Upper lobe of right lung (tissue), 1 donor: ENCODE results near the gene ISLR. TPM values are rescaled to one million over a fixed set of nuclear protein-coding genes. Genes with fewer than 3 reads are reported as not detected.

Experiments
- ATAC-seq: fragments of 200-7000 bp; cut with Tn5 transposase; one replicate; pipeline ENCODE4 v1.9.1; 2020; ENCODE audit warnings: mild to moderate bottlenecking, moderate library complexity
- DNase-seq: peaks from one replicate; pipeline ENCODE4 v3.0.0-alpha.2; 2020
- H3K27ac ChIP-seq: fragments of 200-600 bp; one replicate; pipeline ENCODE4 v1.8.0; 2022
- H3K27me3 ChIP-seq: fragments of 200-600 bp; one replicate; pipeline ENCODE4 v1.8.0; 2022; ENCODE audit warnings: mild to moderate bottlenecking
- H3K36me3 ChIP-seq: fragments of 200-600 bp; one replicate; pipeline ENCODE4 v1.8.0; 2022
- H3K4me1 ChIP-seq: fragments of 200-600 bp; one replicate; pipeline ENCODE4 v1.8.0; 2022
- H3K4me3 ChIP-seq: fragments of 200-600 bp; one replicate; pipeline ENCODE4 v1.8.0; 2022; ENCODE audit warnings: mild to moderate bottlenecking
- H3K9me3 ChIP-seq: fragments of 200-600 bp; one replicate; pipeline ENCODE4 v1.8.0; 2022
- intact Hi-C: fragments of 100-400 bp; cut with DNase I; formaldehyde crosslinking; loops from one replicate; pipeline ENCODE4 v1.11.0; 2022
- total RNA-seq: library from RNA; stranded (reverse); fragmentation: NEBNext Ultra II Directional; extraction: Animal tissue kit (Norgen Biotek cat#: 25700); gene quantifications from one replicate; pipeline ENCODE4 v1.2.1, GENCODE V29; 2021
- TF ChIP-seq, protein P1 (sequence below): fragments of 200-600 bp; IDR thresholded peaks from one replicate; pipeline ENCODE4 v1.8.0; 2022; ENCODE audit warnings: antibody characterized with exemption
- donor health status: DM: no; HTN: yes; CAD: no; lungs with severe emphysema.

ISLR gene
- total RNA-seq, 1 donor from 2014 or later: 40.6 TPM

DNA sequence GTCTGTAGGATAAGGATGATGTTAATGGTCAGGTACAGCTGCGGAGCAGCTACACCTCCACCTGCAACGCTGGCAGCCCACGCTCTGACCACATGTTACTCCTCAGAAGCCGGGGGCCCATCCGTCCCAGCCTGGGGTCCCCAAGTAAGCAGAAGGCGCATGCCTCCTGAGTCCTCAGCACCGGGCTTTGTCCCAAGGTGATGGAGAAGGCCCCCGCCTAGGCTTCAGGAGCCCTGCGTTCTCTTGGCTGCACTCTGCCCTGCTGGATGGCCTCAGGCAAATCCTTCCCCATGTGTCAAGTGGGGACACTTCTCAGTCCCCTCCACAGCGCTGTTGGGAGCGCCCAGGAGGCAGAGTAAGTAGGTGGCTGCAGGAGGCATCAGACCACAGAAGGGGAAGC, 14.7 kb downstream of the ISLR start:
- Histone ChIP-seq H3K36me3 (no peaks in the 10 kb centered on the region), H3K4me3 (no peak overlapping the region), H3K4me1 (no peaks in the 10 kb centered on the region), H3K27ac (no peak overlapping the region), H3K9me3 (no peaks in the 10 kb centered on the region), H3K27me3 (no peaks in the 10 kb centered on the region)
- ATAC-seq (no peak), DNase-seq (no peak)
- intact Hi-C loops: no loop called here
- TF ChIP-seq, protein P1, sequence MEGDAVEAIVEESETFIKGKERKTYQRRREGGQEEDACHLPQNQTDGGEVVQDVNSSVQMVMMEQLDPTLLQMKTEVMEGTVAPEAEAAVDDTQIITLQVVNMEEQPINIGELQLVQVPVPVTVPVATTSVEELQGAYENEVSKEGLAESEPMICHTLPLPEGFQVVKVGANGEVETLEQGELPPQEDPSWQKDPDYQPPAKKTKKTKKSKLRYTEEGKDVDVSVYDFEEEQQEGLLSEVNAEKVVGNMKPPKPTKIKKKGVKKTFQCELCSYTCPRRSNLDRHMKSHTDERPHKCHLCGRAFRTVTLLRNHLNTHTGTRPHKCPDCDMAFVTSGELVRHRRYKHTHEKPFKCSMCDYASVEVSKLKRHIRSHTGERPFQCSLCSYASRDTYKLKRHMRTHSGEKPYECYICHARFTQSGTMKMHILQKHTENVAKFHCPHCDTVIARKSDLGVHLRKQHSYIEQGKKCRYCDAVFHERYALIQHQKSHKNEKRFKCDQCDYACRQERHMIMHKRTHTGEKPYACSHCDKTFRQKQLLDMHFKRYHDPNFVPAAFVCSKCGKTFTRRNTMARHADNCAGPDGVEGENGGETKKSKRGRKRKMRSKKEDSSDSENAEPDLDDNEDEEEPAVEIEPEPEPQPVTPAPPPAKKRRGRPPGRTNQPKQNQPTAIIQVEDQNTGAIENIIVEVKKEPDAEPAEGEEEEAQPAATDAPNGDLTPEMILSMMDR: no peak

DNA sequence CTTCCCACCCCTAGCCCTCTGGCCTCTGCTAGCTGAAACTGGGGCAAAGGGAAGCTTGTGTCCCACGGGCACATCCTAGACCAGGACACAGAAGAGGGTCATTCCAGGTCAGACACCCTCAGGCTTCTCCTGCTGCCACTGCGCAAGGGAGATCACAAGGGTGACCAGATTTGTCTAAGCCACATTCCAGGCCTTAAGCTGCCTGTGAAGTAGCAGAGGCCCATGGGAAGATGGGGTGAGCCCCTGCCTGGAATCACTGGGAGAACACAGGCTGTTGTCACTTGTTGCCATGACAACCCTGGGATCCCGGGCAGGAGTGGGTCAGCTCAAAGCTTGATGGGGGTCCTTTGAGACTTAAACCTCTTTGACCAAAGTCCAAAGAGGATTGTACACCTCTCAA, 18.3 kb downstream of the ISLR start:
- DNase-seq (no peak), ATAC-seq (no peak)
- TF ChIP-seq, protein P1: no peak
- H3K27me3 ChIP-seq: no peaks in the 10 kb centered on the region
- intact Hi-C loops: no loop called here
- H3K9me3 ChIP-seq: no peaks in the 10 kb centered on the region
- H3K27ac ChIP-seq: no peak overlapping the region
- H3K4me3 ChIP-seq: no peak overlapping the region
- peaks cover 13% of the 10 kb centered on the region for H3K4me1 ChIP-seq
- no peaks in the 10 kb centered on the region for H3K36me3 ChIP-seq

DNA sequence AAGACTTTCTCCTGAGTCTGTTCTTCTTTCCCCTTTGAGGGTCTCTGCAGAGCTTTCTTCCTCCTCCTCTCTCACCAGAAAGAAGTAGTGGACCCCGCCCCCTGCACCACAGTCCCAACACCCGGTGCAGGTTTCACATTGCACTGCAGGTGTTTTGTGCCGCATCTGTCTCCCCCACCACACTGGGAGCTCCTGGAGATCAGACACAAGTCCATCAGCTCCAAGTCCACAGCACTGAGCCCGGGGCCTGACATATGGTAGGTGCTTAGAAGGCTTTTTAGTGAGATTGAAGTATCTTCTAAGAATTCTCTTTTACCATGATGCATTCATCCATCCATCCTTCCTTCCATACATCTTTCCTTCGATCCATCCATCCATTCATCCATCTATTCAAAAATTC, 19.2 kb downstream of the ISLR start:
- TF ChIP-seq, protein P1: no peak
- H3K4me1 ChIP-seq: peaks cover 13% of the 10 kb centered on the region
- no peaks in the 10 kb centered on the region for H3K9me3 ChIP-seq
- DNase-seq (no peak), ATAC-seq (no peak)
- no peaks in the 10 kb centered on the region for H3K27me3 ChIP-seq
- intact Hi-C loops: no loop called here
- no peak overlapping the region for H3K4me3 ChIP-seq
- no peaks in the 10 kb centered on the region for H3K36me3 ChIP-seq
- H3K27ac ChIP-seq: no peak overlapping the region

DNA sequence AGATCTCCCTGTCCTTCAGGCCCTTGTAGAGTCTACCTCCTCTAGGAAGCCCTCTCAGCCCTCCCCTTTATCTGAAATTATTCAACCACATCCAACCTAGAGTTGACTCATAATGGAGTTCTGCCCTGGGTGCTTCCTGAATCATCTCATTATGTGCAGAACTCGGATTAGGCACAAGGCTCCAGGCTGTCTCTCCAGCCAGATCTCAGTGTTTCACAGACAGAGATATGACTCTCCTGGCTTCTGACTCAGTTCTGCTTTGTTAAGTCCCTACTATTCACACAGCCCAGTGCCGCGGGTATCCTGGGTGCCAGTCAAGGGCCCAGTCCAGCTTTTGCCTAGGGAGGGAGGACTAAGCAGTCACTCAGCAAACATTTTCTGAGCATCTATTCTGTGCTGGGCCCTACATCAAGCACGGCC, 19.8 kb downstream of the ISLR start:
- H3K9me3 ChIP-seq: no peaks in the 10 kb centered on the region
- ATAC-seq: no peak
- intact Hi-C loops: no loop called here
- no peak for DNase-seq
- H3K36me3 ChIP-seq: no peaks in the 10 kb centered on the region
- H3K27me3 ChIP-seq: no peaks in the 10 kb centered on the region
- no peak overlapping the region for H3K27ac ChIP-seq
- TF ChIP-seq, protein P1: no peak
- H3K4me1 ChIP-seq: peaks cover 13% of the 10 kb centered on the region
- no peak overlapping the region for H3K4me3 ChIP-seq

DNA sequence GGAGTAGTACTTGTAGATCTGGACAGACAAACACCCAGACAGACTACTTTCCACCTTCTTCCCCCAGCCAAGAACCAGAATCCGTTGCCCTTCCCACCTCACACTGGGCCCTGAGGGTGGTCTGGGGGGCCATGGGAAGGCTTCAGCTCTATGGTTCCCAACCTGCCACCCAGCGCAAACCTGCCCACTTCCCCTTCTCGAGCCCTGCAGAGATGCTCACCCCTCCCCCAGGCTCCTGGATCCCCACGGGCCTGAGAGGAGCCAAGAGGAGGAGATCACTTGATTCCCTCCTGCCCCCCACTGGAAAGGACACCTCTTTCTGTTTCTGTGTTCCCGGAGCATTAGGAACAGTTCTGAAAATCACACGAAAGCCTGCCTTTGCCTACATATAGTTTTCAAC, 20.4 kb downstream of the ISLR start:
- Histone ChIP-seq H3K4me3 (no peak overlapping the region), H3K9me3 (no peaks in the 10 kb centered on the region), H3K27ac (no peak overlapping the region), H3K36me3 (no peaks in the 10 kb centered on the region), H3K27me3 (no peaks in the 10 kb centered on the region), H3K4me1 (peaks cover 13% of the 10 kb centered on the region)
- intact Hi-C loops: no loop called here
- ATAC-seq (no peak), DNase-seq (no peak)
- TF ChIP-seq, protein P1: no peak
